GM23338 (cell line): ENCODE measurements around the gene B4GALT6. TPM values are rescaled to one million over a fixed set of nuclear protein-coding genes. Genes with fewer than 3 reads are reported as not detected.

ENCODE experiments used
- ATAC-seq: fragments of 200-7000 bp; cut with Tn5 transposase; 3 replicates; pipeline ENCODE4 v1.9.1; 2020
- DNase-seq: peaks from one replicate; pipeline ENCODE4 v3.0.0-alpha.2; 2015; ENCODE audit warnings: low spot score
- H2AFZ ChIP-seq: fragments of 200-600 bp; sonication (generic); 2 replicates; pipeline ENCODE4 v1.8.0; 2016; ENCODE audit warnings: antibody characterized with exemption, mild to moderate bottlenecking, moderate library complexity
- H3F3A ChIP-seq: fragments of 200-600 bp; sonication (generic); replicated peaks from 2 replicates; pipeline ENCODE4 v1.8.0; 2017; ENCODE audit warnings: antibody characterized with exemption, mixed run types, low read depth
- H3K27ac ChIP-seq: fragments of 200-600 bp; sonication (generic); 2 replicates; pipeline ENCODE4 v1.6.1; 2016; ENCODE audit warnings: low read depth
- H3K27me3 ChIP-seq: fragments of 200-600 bp; sonication (generic); 2 replicates; pipeline ENCODE4 v1.8.0; 2016; ENCODE audit warnings: mild to moderate bottlenecking, mixed run types, moderate library complexity; ENCODE audit not compliant: insufficient read depth
- H3K36me3 ChIP-seq: fragments of 200-600 bp; sonication (generic); 2 replicates; pipeline ENCODE4 v1.8.0; 2016; ENCODE audit warnings: mild to moderate bottlenecking; ENCODE audit not compliant: insufficient read depth
- H3K4me1 ChIP-seq: fragments of 200-600 bp; sonication (generic); 2 replicates; pipeline ENCODE4 v1.8.0; 2016; ENCODE audit warnings: mild to moderate bottlenecking, moderate library complexity; ENCODE audit not compliant: insufficient read depth
- H3K4me2 ChIP-seq: fragments of 200-600 bp; sonication (generic); 2 replicates; pipeline ENCODE4 v1.7.1; 2017; ENCODE audit warnings: mixed run types
- H3K4me3 ChIP-seq: fragments of 200-600 bp; sonication (generic); 2 replicates; pipeline ENCODE4 v1.6.1; 2016; ENCODE audit warnings: mixed run types
- H3K79me2 ChIP-seq: fragments of 200-600 bp; sonication (generic); replicated peaks from 2 replicates; pipeline ENCODE4 v1.8.0; 2017; ENCODE audit warnings: mild to moderate bottlenecking; ENCODE audit not compliant: insufficient read depth
- H3K9me2 ChIP-seq: fragments of 200-600 bp; sonication (generic); 2 replicates; pipeline ENCODE4 v1.8.0; 2017; ENCODE audit not compliant: insufficient read depth
- H4K20me1 ChIP-seq: fragments of 200-600 bp; sonication (generic); replicated peaks from 2 replicates; pipeline ENCODE4 v1.8.0; 2017; ENCODE audit warnings: mild to moderate bottlenecking; ENCODE audit not compliant: insufficient read depth
- H3K27ac Mint-ChIP-seq: 2 replicates; pipeline ENCODE4 v1.8.0; 2020; ENCODE audit warnings: inconsistent platforms, mild to moderate bottlenecking, moderate library complexity, mixed read lengths
- H3K27me3 Mint-ChIP-seq: 3 replicates; pipeline ENCODE4 v1.8.0; 2022; ENCODE audit warnings: low read depth, mild to moderate bottlenecking, moderate library complexity, mixed read lengths, inconsistent platforms; ENCODE audit not compliant: insufficient read depth, poor library complexity
- H3K36me3 Mint-ChIP-seq: 3 replicates; pipeline ENCODE4 v1.8.0; 2021; ENCODE audit warnings: low read depth, mild to moderate bottlenecking, inconsistent platforms, moderate library complexity, mixed read lengths
- H3K4me1 Mint-ChIP-seq: 3 replicates; pipeline ENCODE4 v1.8.0; 2020; ENCODE audit warnings: mild to moderate bottlenecking, inconsistent platforms, mixed read lengths
- H3K4me3 Mint-ChIP-seq: 3 replicates; pipeline ENCODE4 v1.8.0; 2021; ENCODE audit warnings: moderate library complexity, mild to moderate bottlenecking, inconsistent platforms, mixed read lengths
- H3K9me3 Mint-ChIP-seq: 3 replicates; pipeline ENCODE4 v1.8.0; 2020; ENCODE audit warnings: moderate library complexity, mild to moderate bottlenecking, inconsistent platforms, mixed read lengths
- CREB1 ChIP-seq: fragments of 250-450 bp; sonication (Bioruptor Pico); IDR thresholded peaks from 2 replicates; pipeline ENCODE4 v1.5.0; 2020; ENCODE audit warnings: low read depth, mild to moderate bottlenecking, moderate library complexity
- EZH2 ChIP-seq: fragments of 200-600 bp; sonication (generic); IDR thresholded peaks from one replicate; pipeline ENCODE4 v1.8.0; 2017; ENCODE audit warnings: antibody characterized with exemption, mild to moderate bottlenecking, low read depth; ENCODE audit not compliant: unreplicated experiment
- EZH2phosphoT487 ChIP-seq: fragments of 200-600 bp; sonication (generic); IDR thresholded peaks from one replicate; pipeline ENCODE4 v1.8.1; 2018; ENCODE audit warnings: antibody characterized with exemption; ENCODE audit not compliant: unreplicated experiment
- NANOG ChIP-seq: IDR thresholded peaks from 2 replicates; pipeline ENCODE4 v1.6.1; 2016; ENCODE audit warnings: antibody characterized with exemption, borderline replicate concordance
- POLR2AphosphoS5 ChIP-seq: IDR thresholded peaks from 2 replicates; pipeline ENCODE4 v1.6.1; 2016; ENCODE audit warnings: antibody characterized with exemption, low read depth
- STAT1 ChIP-seq: IDR thresholded peaks from one replicate; pipeline ENCODE4 v1.6.1; 2016; ENCODE audit warnings: antibody characterized with exemption; ENCODE audit not compliant: unreplicated experiment
- ZNF114 ChIP-seq: fragments of 250-450 bp; sonication (Bioruptor Pico); IDR thresholded peaks from 2 replicates; pipeline ENCODE4 v1.5.0; 2020; ENCODE audit warnings: mild to moderate bottlenecking, moderate library complexity
- ZNF331 ChIP-seq: fragments of 250-450 bp; sonication (Bioruptor Pico); IDR thresholded peaks from 2 replicates; pipeline ENCODE4 v1.5.0; 2020; ENCODE audit warnings: low read depth, mild to moderate bottlenecking, moderate library complexity
- polyA plus RNA-seq: library from polyadenylated mRNA; unstranded; fragments of >200 nt; fragmentation: Nextera tagmentation; extraction: Ambion mirVana; gene quantifications from 2 replicates; pipeline ENCODE4 v1.2.1, GENCODE V29; 2016
- total RNA-seq: library from RNA; depleted of rRNA; stranded (reverse); fragments of >200 nt; shearing (Covaris generic); gene quantifications from 2 replicates; pipeline ENCODE4 v1.2.3, GENCODE V29; 2014
- TF ChIP-seq, protein P1 (sequence below): IDR thresholded peaks from one replicate; pipeline ENCODE4 v1.6.1; 2018; ENCODE audit warnings: antibody characterized with exemption; ENCODE audit not compliant: unreplicated experiment
- TF ChIP-seq, protein P2 (sequence below): IDR thresholded peaks from 2 replicates; pipeline ENCODE4 v1.6.1; 2016; ENCODE audit warnings: antibody characterized with exemption

B4GALT6 gene
- total and polyA plus RNA-seq, 2 experiments from 2014 or later, result 14.8 to 33.8 TPM

DNA sequence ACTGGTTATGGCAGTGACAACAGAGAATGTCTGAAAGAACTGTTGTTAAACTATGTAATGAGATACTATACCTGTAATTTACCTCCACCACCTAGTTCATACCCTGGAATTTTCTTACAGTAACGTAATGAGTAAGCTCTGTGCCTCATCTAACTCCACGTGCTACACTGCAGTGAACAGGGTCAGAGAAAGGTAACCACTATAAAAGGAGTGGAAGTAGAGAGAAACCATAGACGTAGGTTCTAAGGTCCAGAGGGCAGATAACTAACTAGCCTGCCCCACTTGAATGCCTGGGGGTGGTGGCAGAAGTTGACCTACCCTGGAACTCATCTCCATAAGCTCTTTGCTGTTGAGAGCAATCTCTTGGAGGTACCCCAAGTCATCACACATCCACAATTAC is 32.0 kb upstream of the B4GALT6 start:
- DNase-seq, result no peak
- peaks cover 12% of the 10 kb centered on the region for H3K9me3 Mint-ChIP-seq
- Histone ChIP-seq H3K4me3 (no peak overlapping the region), H3K27me3 (no peaks in the 10 kb centered on the region), H3F3A (no peaks in the 10 kb centered on the region), H3K79me2 (no peaks in the 10 kb centered on the region), H4K20me1 (no peaks in the 10 kb centered on the region), H3K4me2 (no peak overlapping the region), H3K36me3 (no peaks in the 10 kb centered on the region), H3K9me2 (peaks cover 5% of the 10 kb centered on the region; the same call in 1 of the 2 replicates), H3K27ac (no peak overlapping the region), H2AFZ (peak overlapping the region; percentile 72; the same call in 1 of the 2 replicates), H3K4me1 (peaks cover 2% of the 10 kb centered on the region; the same call in 1 of the 2 replicates)
- no peak for ATAC-seq
- no peak for TF ChIP-seq EZH2
- no peak for TF ChIP-seq POLR2AphosphoS5
- TF ChIP-seq, protein P1, sequence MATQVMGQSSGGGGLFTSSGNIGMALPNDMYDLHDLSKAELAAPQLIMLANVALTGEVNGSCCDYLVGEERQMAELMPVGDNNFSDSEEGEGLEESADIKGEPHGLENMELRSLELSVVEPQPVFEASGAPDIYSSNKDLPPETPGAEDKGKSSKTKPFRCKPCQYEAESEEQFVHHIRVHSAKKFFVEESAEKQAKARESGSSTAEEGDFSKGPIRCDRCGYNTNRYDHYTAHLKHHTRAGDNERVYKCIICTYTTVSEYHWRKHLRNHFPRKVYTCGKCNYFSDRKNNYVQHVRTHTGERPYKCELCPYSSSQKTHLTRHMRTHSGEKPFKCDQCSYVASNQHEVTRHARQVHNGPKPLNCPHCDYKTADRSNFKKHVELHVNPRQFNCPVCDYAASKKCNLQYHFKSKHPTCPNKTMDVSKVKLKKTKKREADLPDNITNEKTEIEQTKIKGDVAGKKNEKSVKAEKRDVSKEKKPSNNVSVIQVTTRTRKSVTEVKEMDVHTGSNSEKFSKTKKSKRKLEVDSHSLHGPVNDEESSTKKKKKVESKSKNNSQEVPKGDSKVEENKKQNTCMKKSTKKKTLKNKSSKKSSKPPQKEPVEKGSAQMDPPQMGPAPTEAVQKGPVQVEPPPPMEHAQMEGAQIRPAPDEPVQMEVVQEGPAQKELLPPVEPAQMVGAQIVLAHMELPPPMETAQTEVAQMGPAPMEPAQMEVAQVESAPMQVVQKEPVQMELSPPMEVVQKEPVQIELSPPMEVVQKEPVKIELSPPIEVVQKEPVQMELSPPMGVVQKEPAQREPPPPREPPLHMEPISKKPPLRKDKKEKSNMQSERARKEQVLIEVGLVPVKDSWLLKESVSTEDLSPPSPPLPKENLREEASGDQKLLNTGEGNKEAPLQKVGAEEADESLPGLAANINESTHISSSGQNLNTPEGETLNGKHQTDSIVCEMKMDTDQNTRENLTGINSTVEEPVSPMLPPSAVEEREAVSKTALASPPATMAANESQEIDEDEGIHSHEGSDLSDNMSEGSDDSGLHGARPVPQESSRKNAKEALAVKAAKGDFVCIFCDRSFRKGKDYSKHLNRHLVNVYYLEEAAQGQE, result no peak
- no peak for TF ChIP-seq EZH2phosphoT487
- TF ChIP-seq, protein P2, sequence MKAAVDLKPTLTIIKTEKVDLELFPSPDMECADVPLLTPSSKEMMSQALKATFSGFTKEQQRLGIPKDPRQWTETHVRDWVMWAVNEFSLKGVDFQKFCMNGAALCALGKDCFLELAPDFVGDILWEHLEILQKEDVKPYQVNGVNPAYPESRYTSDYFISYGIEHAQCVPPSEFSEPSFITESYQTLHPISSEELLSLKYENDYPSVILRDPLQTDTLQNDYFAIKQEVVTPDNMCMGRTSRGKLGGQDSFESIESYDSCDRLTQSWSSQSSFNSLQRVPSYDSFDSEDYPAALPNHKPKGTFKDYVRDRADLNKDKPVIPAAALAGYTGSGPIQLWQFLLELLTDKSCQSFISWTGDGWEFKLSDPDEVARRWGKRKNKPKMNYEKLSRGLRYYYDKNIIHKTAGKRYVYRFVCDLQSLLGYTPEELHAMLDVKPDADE, result no peak
- no peak for TF ChIP-seq NANOG
- TF ChIP-seq STAT1, result no peak
- no peak for TF ChIP-seq ZNF331 (CRISPR knock-in tag)
- H3K27ac Mint-ChIP-seq, result no peak overlapping the region
- peaks cover 12% of the 10 kb centered on the region; the same call in 2 of the 3 replicates for H3K36me3 Mint-ChIP-seq
- peaks cover 2% of the 10 kb centered on the region for H3K27me3 Mint-ChIP-seq
- peaks cover 1% of the 10 kb centered on the region; the same call in 1 of the 3 replicates for H3K4me1 Mint-ChIP-seq
- H3K4me3 Mint-ChIP-seq, result no peak overlapping the region

DNA sequence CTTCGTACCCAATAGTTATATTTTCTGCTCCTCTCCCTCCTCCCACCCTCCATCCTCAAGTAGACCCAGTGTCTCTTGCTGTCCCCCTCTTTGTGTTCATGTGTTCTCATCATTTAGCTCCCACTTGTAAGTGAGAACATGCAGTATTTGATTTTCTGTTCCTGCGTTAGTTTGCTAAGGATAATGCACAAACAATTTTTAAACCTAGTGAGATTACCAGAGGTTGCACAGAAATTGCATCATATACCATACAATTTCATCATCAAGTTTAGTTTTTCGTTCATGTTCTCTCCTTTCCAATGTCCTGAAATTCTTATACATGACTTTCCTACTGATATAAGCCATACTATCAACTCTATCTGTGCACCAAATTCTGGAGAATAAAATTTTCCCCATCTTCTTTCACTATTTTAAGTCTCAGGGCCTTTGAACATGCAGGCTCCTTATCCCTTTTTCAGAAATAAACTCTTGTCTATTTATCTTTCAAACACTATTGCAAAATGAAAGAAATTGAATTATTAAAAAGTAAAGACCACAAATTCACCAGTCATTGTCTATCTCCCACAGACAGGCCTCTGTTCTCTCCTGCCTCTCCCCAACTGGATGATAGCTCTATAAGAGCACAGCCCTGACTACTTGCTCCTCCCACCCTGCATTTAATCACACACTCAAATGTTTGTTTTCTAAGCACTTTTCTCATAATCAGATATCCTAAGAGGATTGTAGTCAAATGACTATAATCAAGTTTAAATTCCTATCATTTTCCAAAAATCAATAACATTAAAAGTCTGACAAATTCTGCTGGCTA is 27.2 kb upstream of the B4GALT6 start:
- Histone ChIP-seq H4K20me1 (no peaks in the 10 kb centered on the region), H3K36me3 (no peaks in the 10 kb centered on the region), H3K27me3 (no peaks in the 10 kb centered on the region), H3K27ac (no peak overlapping the region), H2AFZ (no peak overlapping the region), H3K9me2 (0 out of 2 replicates have a peak, but pooled peaks cover 5% of the 10 kb centered on the region), H3K79me2 (no peaks in the 10 kb centered on the region), H3K4me1 (peaks cover 8% of the 10 kb centered on the region), H3K4me3 (no peak overlapping the region), H3K4me2 (no peak overlapping the region), H3F3A (no peaks in the 10 kb centered on the region)
- peaks cover 9% of the 10 kb centered on the region; the same call in 2 of the 3 replicates for H3K4me1 Mint-ChIP-seq
- no peaks in the 10 kb centered on the region for H3K36me3 Mint-ChIP-seq
- no peak overlapping the region for H3K4me3 Mint-ChIP-seq
- H3K27me3 Mint-ChIP-seq, result peaks cover 4% of the 10 kb centered on the region
- TF ChIP-seq EZH2phosphoT487 (no peak), CREB1 (CRISPR knock-in tag) (no peak), ZNF114 (CRISPR knock-in tag) (no peak), NANOG (no peak), ZNF331 (CRISPR knock-in tag) (no peak)
- TF ChIP-seq, protein P1, result no peak
- H3K9me3 Mint-ChIP-seq, result no peaks in the 10 kb centered on the region
- DNase-seq (no peak), ATAC-seq (no peak)
- H3K27ac Mint-ChIP-seq, result no peak overlapping the region
